ENCODE results near the gene FAM83E.
"Not testable (repeated sequence)": the region's sequence is repeated elsewhere in the genome, so short reads cannot be mapped to it uniquely, and the experiment has no call there.

The FAM83E gene

GRCh38 chr19:48614436-48615230 is at the start of gene FAM83E:
TSS of gene FAM83E (minus strand) at chr19:48615076. CDS start at chr19:48613372, 1,704 bp downstream.
- DNase-seq (ENCODE audit: low read depth) = no peak

GRCh38 chr19:48664476-48664875 is 49.6 kb upstream of the FAM83E start:
- no peak for DNase-seq (ENCODE audit: low read depth)

GRCh38 chr19:48663667-48664066 is 48.8 kb upstream of the FAM83E start:
- no peak for DNase-seq (ENCODE audit: low read depth)

- no peak for DNase-seq (ENCODE audit: low read depth)
Observed at GRCh38 chr19:48661711-48662090, 46.8 kb upstream of the FAM83E start.

DNA sequence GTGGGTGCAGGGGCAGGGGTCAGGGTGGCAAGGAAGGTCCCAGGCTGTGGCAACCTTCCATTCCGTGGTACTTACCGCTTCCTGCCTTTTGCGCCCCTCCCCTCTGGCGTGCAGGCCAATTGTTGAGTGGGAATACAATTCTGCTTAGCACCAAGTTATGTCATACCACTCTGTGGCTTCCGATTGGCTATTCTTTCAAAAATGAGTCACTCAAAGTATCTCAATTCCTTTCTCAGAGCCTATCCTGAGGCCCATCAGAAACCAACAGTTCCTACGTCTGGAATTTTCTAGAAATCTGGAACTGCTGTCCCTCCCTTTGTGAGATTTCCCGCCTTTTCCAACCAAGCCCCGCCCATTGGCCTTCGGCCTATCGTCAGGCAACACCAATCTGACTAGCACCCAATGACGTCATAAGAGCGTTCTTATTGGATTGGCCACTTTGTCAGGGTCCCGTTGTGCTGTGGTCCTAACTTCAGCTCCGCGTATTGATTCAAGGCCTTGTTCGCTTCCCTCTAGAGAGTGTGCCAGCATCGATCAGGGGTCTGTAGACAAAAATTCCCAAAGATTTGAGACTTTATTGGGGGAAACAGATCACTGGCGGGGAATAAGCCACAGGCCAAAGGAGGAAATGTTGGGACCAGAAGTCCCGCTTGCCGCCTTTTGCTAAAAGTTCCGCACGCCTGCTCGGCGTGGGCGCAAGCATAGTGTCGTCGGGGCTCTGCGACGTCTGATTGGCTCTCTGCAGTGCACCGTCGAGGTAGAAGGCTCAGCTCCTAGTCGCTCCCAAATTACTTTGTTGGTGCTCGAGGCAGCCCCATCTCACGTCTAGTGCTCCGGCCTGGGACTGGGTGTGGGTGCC is 46.2 kb upstream of the FAM83E start:
- peak; percentile 78 for DNase-seq (ENCODE audit: low read depth)

DNA sequence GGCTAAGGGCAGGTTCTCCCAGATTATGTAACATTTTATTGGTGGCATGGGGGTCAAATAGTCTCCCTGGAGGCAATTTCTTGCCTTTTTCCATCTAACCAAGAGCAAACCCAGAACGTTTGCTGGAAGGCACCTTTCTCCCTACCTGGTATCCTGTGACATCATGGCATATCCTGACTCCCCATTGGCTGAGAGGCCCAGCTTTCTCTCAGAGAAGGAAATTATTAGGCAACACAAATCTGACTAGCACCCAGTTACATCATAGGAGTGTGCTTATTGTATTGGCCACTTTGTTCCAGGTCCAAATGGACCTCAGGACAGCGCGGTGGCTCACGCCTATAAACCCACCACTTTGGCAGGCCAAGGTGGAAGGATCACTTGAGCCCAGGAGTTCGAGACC is 44.9 kb upstream of the FAM83E start:
- DNase-seq (ENCODE audit: low read depth) = no peak

GRCh38 chr19:48658483-48658882 is 43.6 kb upstream of the FAM83E start:
- no peak for DNase-seq (ENCODE audit: low read depth)

- DNase-seq (ENCODE audit: low read depth) = not testable (repeated sequence)
Observed at GRCh38 chr19:48657828-48658227, 43.0 kb upstream of the FAM83E start.

GRCh38 chr19:48656840-48657474 is 42.1 kb upstream of the FAM83E start:
- DNase-seq (ENCODE audit: low read depth) = no peak

- no peak for DNase-seq (ENCODE audit: low read depth)
Observed at GRCh38 chr19:48654299-48655059, 39.6 kb upstream of the FAM83E start.

- no peak for DNase-seq (ENCODE audit: low read depth)
Observed at GRCh38 chr19:48651683-48652048, 36.8 kb upstream of the FAM83E start.

DNA sequence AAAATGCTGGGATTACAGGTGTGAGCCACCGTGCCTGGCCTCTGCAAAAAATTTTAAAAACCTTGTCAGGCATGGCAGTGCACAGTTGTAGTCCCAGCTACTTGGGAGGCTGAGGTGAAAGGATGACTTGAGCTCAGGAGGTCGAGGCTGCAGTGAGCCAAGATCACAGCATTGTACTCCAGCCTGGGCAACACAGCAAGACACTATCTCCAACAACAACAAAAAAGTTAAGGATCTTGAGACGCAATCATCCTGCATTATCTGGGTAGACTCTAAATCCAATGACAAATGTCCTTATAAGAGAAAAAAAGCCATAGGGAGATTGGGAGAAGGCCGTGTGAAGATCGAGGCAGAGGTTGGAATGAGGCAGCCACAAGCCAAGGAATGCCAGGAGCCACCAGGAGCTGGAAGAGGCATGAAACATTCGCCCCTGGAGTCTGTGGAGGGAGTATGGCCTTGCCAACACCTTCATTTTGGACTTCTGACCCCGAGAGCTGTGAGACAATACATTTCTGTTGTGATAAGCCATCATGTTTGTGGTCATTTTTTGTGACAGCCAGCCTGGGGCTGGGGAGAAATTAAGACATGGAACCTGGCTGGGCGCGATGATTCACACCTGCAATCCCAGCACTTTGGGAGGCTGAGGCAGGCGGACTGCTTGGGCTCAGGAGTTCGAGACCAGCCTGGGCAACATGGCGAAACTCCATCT is 36.3 kb upstream of the FAM83E start:
- no peak for DNase-seq (ENCODE audit: low read depth)

GRCh38 chr19:48648134-48648533 is 33.3 kb upstream of the FAM83E start:
- DNase-seq (ENCODE audit: low read depth) = no peak

DNA sequence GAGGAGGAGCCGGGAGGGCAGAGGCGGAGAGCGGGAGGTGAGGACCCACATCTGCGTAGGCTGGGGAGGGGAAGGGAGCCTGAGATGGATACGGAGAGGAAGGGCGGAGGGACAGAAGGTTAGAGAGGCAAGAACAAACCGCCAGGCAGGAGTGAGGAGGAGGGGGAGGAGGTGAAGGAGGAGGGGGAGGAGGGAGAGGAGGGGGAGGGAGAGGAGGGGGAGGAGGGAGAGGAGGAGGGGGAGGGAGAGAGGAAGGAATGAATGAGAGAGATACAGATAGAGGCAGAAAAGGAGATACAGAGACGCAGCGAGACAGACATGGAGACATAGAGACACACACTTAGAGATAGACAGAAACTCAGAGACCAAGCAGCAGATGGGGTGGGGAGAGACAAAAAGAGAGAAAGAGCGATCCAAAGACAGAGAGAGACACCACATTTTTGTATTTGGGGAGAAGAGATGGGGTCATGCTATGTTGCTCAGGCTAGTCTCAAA is 31.9 kb upstream of the FAM83E start:
- no peak for DNase-seq (ENCODE audit: low read depth)

GRCh38 chr19:48646001-48646721 is 31.3 kb upstream of the FAM83E start, which contains the start of gene CA11:
TSS of gene CA11 (minus strand) at chr19:48646187. CDS start at chr19:48645632, 555 bp downstream.
- DNase-seq (ENCODE audit: low read depth) = peak; percentile 87

GRCh38 chr19:48645620-48646000 is 30.7 kb upstream of the FAM83E start:
- no peak for DNase-seq (ENCODE audit: low read depth)

GRCh38 chr19:48644839-48645619 is 30.2 kb upstream of the FAM83E start:
- peak; percentile 66 for DNase-seq (ENCODE audit: low read depth)

- DNase-seq (ENCODE audit: low read depth) = no peak
Observed at GRCh38 chr19:48644355-48644754, 29.5 kb upstream of the FAM83E start.

DNA sequence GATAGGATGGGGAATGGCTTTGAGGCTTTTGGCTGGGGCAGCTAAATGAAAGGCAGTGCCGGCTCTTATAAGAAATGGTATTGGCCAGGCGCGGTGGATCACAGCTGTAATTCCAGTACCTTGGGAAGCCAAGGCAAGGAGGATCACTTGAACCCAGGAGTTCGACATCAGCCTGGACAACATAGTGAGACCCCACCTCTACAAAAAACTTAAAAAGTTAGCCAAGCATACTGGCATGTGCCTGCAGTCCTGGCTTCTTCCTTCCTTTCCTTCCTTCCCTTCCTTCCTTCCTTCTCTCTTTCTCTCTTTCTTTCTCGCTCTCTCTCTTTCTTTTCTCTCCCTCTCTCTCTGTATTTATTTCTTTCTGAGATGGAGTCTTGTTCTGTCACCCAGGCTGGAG is 28.0 kb upstream of the FAM83E start:
- DNase-seq (ENCODE audit: low read depth) = no peak

GRCh38 chr19:48641850-48642249 is 27.0 kb upstream of the FAM83E start:
- no peak for DNase-seq (ENCODE audit: low read depth)

All from activated T-cell treated with anti-CD3 and anti-CD28 coated beads for 48 hours (primary cell).